SU-DHL-6 (cell line): ENCODE measurements around the gene CNOT4.

Experiments used
- CTCF ChIP-seq: fragments of 200-600 bp; sonication (generic); IDR thresholded peaks from one replicate; pipeline ENCODE4 v1.5.1; 2017; ENCODE audit warnings: antibody characterized with exemption, mild to moderate bottlenecking, low read length, moderate library complexity; ENCODE audit not compliant: insufficient read depth, poor library complexity, severe bottlenecking
- EZH2phosphoT487 ChIP-seq: fragments of 200-600 bp; sonication (generic), shearing (Covaris generic); conservative IDR thresholded peaks from 2 replicates; pipeline ENCODE4 v1.6.1; 2018; ENCODE audit warnings: mild to moderate bottlenecking, antibody characterized with exemption, low read length, moderate library complexity, mixed read lengths

- TF ChIP-seq CTCF = no peak
- no peak for TF ChIP-seq EZH2phosphoT487
Observed at GRCh38 chr7:135519871-135520270, 10.0 kb upstream of the CNOT4 start.
